ENCODE data around the gene DUSP28. TPM values are rescaled to one million over a fixed set of nuclear protein-coding genes. Genes with fewer than 3 reads are reported as not detected.

Gene DUSP28
- total and polyA plus RNA-seq, 2 of the 13 experiments (the other 11 are each of a cell fraction or from before 2014, with no cell fraction given) = 5.2 to 8.6 TPM

- TF ChIP-seq ZBTB34 (CRISPR knock-in tag; IDR thresholded peaks at IDR 0.05) = no peak
- no peak for TF ChIP-seq ZBTB40 (IDR thresholded peaks at IDR 0.05)
- TF ChIP-seq ZBTB40 (CRISPR knock-in tag; IDR thresholded peaks at IDR 0.05) = 0 out of 2 replicates have a peak, but pooled peaks have one; percentile 25
- peak; percentile 83 for TF ChIP-seq SAP130 (CRISPR knock-in tag; IDR thresholded peaks at IDR 0.05; ENCODE audit: low read depth)
- no peak for TF ChIP-seq TOPORS (CRISPR knock-in tag; IDR thresholded peaks at IDR 0.05)
- no peak for TF ChIP-seq HNRNPUL1 (IDR thresholded peaks at IDR 0.05; ENCODE audit: low read depth, low read length)
- TF ChIP-seq ZNF180 (CRISPR knock-in tag; IDR thresholded peaks at IDR 0.05; ENCODE audit: borderline replicate concordance, low read depth) = no peak
- TF ChIP-seq ATF2 (CRISPR knock-in tag; IDR thresholded peaks at IDR 0.05) = no peak
- no peak for TF ChIP-seq RFX3 (CRISPR knock-in tag; IDR thresholded peaks at IDR 0.05)
- TF ChIP-seq ZNF652 (CRISPR knock-in tag; IDR thresholded peaks at IDR 0.05; ENCODE audit: borderline replicate concordance, low read depth) = no peak
- no peak for TF ChIP-seq XBP1 (CRISPR knock-in tag; IDR thresholded peaks at IDR 0.05)
- TF ChIP-seq ZNF7 (CRISPR knock-in tag; IDR thresholded peaks at IDR 0.05) = no peak
- TF ChIP-seq ZNF780A (CRISPR knock-in tag; IDR thresholded peaks at IDR 0.05) = no peak
- TF ChIP-seq ZNF350 (CRISPR knock-in tag; IDR thresholded peaks at IDR 0.05; ENCODE audit: borderline replicate concordance, low read depth) = no peak
- no peak for TF ChIP-seq ZNF740 (CRISPR knock-in tag; IDR thresholded peaks at IDR 0.05)
- TF ChIP-seq CREBL2 (CRISPR knock-in tag; IDR thresholded peaks at IDR 0.05; ENCODE audit: borderline replicate concordance) = no peak
Measured at GRCh38 chr2:240567872-240568677, 7.9 kb downstream of the DUSP28 start, which contains the start of gene RNPEPL1 (continued).
